SIG-M5 treated with dmso at 0.1 percent for 504 hours (cell line): ENCODE results near the gene RNPS1.
"Not testable (repeated sequence)": the region's sequence is repeated elsewhere in the genome, so short reads cannot be mapped to it uniquely, and the experiment has no call there.

Source experiments
- DNase-seq: peaks from one replicate; lab custom pipeline; 2025; ENCODE audit not compliant: unreplicated experiment; lab: John Stamatoyannopoulos, UW

Gene RNPS1

GRCh38 chr16:2282866-2283555 is 15.1 kb upstream of the RNPS1 start:
- DNase-seq, result no peak

DNA sequence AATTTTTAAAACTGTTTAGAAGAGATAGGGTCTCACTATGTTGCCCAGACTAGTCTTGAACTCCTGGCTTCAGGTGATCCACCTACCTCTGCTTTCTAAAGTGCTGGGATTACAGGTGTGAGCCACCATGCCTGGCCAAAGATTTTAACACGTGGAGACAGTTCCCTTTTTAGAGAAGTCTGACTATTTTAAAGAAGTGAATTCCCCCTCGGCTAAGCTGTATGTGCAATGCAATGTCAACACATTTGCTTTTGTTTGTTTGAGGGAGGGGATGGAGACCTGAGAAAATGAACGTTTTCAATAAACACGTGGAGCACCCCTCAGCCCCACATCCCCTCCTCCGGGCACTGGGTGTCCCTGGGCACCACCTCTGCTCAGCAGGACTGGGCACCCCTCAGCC is 14.3 kb upstream of the RNPS1 start:
- no peak for DNase-seq

GRCh38 chr16:2280981-2281542 is 13.1 kb upstream of the RNPS1 start:
- no peak for DNase-seq

DNA sequence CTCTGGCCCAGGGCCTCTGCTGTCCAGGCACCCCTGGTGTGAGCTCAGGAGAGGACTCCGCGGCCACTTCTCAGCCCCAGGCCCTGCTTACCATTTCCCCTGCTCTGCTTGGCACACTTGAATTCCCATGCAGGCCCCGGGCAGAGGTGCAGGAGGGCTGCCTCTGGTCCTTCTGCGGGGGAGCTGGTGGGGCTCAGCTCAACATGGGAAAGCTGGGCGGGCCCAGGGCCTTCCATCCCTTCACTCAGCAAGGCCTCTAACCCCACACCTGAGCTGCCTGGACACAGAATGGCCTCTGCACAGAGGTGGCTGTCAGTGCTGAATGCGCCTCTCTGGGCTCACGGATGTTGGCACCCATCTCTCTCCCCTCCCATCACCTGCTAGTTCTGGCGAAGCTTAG is 12.5 kb upstream of the RNPS1 start:
- DNase-seq, result no peak

DNA sequence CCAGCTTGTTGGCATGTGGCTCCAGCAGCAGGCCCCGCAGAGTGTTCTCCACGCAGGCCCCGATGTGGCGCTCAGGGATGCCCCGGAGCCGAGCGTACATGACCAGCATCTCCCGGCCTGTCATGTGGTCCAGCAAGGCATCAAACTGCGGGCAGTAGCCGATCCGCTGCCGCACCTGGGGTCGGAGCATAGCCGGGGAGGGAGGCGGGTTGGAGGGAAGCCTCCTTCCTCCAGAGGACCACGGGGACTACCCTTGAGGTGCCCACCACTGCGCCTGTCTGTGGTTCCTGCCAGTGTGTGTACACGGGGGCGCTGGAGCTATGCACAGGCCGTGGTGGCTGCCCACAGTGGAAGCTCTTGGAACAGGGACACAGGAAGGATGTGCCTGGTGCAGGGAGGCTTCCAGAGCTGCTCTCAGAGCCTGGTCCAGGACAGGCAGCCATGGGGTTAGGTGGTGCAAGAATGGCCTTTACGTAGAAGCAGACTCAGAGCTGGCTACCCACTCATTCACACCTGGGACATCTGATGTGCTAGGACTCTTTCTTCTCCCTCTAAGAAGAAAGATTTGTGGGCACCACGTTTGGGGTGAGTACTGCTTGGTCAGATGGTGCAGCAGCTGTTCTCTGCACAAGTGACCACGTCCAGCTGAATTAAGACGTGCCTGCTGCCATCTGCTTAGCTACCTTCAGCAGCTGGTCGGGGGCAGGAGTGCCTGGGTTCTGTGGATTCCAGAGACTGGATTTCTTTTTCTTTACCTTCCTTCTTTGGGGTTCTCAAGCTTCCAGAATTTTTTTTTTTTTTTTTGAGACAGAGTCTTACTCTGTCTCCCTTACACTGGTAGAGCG is 11.3 kb upstream of the RNPS1 start:
- no peak for DNase-seq

GRCh38 chr16:2278272-2278608 is 10.3 kb upstream of the RNPS1 start:
- no peak for DNase-seq

- no peak for DNase-seq
Measured at GRCh38 chr16:2277466-2278271, 9.7 kb upstream of the RNPS1 start.

- no peak for DNase-seq
Measured at GRCh38 chr16:2276368-2277195, 8.7 kb upstream of the RNPS1 start.

GRCh38 chr16:2275476-2276367 is 7.8 kb upstream of the RNPS1 start:
- DNase-seq, result no peak

GRCh38 chr16:2273931-2274330 is 6.0 kb upstream of the RNPS1 start:
- no peak for DNase-seq

- DNase-seq, result no peak
Measured at GRCh38 chr16:2273484-2273883, 5.6 kb upstream of the RNPS1 start.

GRCh38 chr16:2271848-2272461 is 4.0 kb upstream of the RNPS1 start:
- no peak for DNase-seq

DNA sequence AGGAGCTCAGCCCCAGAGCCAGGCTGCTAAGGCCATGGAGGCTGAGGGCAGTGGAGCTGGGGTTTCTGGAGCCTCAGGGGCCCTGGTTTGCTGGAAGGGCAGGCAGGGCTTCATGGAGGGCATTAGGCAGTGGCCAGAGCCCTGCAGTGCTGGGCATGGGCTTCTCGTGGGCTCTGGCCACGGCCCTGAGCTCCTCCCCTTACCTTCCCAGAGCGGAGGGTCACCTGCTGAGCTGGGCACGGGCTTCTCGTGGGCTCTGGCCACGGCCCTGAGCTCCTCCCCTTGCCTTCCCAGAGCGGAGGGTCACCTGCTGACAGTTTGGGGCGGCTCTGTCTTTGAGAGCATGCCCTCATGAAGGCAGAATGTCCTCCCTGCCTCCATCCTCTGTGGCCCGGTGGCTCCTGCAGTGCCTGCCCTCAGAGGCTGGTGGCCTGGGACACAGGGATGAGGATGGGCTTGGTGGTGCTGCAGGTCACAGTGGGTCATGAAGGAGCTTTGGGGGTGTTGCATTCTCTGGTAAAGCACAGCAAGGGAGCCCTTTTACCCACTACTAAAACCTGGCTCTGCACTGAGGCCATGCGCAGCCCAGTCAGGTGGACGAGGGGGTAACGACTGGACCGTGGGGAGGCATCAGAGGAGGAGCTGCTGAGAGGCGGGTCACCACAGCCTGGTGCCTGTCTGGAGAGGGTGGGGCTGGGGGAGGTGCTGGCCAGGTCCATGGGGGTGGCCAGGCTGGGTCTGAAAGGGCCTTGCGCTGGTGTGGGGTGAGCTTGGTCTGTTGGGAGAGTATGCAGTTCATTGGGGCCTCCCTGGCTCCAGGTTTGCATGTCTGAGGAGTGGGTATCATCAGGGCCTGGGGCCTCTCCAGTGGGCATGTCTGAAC is 2.9 kb upstream of the RNPS1 start:
- no peak for DNase-seq

- no peak for DNase-seq
Measured at GRCh38 chr16:2270070-2270462, 2.1 kb upstream of the RNPS1 start.

DNA sequence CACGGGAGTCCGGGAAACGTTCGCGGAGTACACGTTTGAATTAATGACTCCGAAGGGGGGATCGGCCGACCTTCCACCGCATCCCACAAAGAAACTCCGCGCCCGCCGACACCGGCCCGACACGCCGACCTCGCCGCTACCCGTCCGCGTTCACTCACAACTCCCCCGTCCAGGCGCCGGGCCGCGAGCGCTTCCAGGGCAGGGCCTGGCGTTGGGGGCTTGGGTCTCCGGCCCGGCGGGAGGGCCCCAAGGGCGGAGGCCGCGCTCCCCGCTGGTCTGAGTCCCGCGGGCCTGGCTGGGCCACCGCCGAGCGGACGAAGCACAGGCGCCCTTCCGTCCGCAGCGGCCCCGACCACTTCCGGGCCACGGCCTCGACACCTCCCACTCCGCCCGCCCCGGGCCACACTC is 417 bp downstream of the RNPS1 start:
- DNase-seq, result not testable (repeated sequence)

DNA sequence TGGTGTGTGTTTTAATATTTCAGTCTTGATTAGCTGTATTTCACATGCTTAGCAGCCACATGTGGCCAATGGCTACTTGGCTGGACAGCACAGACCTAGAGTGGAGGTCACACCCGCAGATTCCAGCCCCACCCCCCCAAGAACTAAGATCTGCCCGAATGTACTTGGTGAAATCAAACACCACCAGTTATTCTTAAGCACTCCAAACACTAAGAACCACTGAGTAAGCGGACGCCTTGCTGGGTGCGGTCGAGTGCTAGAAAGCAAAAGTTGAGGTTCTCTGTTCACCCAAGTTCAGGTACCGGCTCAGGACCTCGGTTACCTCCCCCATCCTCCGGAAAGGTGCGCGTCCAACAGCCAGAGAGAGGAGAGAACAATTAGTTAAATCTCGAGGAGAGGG is 1.0 kb downstream of the RNPS1 start:
- DNase-seq, result not testable (repeated sequence)

DNA sequence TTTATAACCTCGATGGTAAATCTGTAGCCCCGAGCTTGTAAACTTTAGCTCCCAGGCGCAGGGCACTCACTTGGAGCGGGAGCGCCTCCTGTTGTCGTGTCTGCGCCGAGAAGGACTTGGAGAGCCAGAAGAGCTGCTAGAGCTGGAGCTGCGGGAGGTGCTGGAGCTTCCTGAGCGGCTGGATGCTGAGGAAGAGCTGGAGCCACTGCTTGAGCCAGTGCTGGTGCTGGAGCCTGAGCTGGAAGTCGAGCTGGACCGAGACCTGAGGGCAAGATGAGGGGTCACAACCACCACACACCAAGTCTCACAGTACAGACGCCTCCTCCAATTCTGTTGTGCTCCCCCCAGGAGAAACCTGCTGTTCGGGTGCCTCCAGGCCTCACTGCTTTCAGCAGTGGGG is 4.9 kb downstream of the RNPS1 start:
- not testable (repeated sequence) for DNase-seq

DNA sequence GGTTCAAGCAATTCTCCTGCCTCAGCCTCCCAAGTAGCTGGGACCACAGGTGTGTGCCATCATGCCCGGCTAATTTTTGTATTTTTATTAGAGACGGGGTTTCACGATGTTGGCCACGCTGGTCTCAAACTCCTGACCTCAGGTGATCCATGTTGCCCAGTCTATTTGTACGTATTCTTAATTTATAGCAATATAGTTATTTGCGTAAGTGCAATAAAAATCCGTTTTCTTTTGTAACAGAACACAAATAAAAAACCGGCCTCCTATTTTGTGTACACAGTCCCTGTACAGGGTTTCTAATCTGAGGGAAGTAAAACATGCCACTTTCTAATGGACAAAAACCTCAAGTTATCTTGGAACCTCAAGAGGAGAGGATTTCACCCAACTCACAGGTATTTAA is 7.7 kb downstream of the RNPS1 start:
- DNase-seq, result no peak
